ENCODE results near the gene RNF130. TPM values are rescaled to one million over a fixed set of nuclear protein-coding genes. Genes with fewer than 3 reads are reported as not detected.

The RNF130 gene
- total and polyA plus RNA-seq, 9 of the 15 experiments (the other 6 are each of a cell fraction or from before 2014, with no cell fraction given) = 5.8 to 39.4 (median 27.1) TPM

DNA sequence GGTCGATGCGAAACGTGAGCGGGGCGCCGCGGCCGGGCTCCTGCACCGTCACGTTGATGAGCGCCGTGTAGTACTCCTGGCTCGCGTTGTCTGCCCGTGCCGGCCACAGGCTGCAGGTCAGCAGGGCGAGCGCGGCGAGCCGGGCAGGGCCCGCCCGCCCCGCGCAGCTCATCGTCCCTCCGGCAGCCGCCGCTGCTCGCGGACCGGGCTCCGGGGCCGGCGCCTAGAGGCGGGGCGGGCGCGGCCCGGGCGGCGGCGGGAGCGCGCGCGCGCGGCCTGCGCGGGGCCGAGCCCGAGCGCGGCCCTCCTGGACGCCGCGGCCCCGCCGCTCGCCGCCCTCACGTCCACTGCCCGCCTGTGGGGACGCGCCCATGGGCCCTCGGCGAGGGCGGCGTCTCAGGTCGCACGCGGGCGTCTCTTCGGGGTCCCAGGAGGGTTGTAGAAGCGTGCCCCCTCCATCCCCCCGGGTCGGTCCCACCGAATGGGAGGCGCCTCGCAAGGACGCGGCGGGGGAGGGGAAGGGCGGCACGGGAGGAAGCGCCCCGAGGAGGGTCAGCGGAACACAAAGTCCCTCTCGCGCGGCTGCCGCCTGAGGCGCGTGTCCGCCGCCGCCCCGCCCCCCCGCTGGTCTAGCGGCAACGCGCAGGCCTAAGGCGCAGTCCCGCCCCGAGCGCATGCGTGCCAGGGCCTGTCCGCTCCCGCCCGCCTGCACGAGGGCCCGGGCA is at the start of gene RNF130 (continued):
- no peak for TF ChIP-seq ZNF830 (CRISPR knock-in tag; IDR thresholded peaks at IDR 0.05)
- TF ChIP-seq, protein P1, sequence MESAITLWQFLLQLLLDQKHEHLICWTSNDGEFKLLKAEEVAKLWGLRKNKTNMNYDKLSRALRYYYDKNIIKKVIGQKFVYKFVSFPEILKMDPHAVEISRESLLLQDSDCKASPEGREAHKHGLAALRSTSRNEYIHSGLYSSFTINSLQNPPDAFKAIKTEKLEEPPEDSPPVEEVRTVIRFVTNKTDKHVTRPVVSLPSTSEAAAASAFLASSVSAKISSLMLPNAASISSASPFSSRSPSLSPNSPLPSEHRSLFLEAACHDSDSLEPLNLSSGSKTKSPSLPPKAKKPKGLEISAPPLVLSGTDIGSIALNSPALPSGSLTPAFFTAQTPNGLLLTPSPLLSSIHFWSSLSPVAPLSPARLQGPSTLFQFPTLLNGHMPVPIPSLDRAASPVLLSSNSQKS (CRISPR knock-in tag; IDR thresholded peaks at IDR 0.05) = no peak
- TF ChIP-seq CBFA2T3 (IDR thresholded peaks at IDR 0.05) = 0 out of 2 replicates have a peak, but pooled peaks have one; percentile 5
- TF ChIP-seq RERE (CRISPR knock-in tag; IDR thresholded peaks at IDR 0.05; ENCODE audit: borderline replicate concordance) = peak; percentile 98
- TF ChIP-seq ZBTB5 (IDR thresholded peaks at IDR 0.05) = no peak
- TF ChIP-seq, protein P2, sequence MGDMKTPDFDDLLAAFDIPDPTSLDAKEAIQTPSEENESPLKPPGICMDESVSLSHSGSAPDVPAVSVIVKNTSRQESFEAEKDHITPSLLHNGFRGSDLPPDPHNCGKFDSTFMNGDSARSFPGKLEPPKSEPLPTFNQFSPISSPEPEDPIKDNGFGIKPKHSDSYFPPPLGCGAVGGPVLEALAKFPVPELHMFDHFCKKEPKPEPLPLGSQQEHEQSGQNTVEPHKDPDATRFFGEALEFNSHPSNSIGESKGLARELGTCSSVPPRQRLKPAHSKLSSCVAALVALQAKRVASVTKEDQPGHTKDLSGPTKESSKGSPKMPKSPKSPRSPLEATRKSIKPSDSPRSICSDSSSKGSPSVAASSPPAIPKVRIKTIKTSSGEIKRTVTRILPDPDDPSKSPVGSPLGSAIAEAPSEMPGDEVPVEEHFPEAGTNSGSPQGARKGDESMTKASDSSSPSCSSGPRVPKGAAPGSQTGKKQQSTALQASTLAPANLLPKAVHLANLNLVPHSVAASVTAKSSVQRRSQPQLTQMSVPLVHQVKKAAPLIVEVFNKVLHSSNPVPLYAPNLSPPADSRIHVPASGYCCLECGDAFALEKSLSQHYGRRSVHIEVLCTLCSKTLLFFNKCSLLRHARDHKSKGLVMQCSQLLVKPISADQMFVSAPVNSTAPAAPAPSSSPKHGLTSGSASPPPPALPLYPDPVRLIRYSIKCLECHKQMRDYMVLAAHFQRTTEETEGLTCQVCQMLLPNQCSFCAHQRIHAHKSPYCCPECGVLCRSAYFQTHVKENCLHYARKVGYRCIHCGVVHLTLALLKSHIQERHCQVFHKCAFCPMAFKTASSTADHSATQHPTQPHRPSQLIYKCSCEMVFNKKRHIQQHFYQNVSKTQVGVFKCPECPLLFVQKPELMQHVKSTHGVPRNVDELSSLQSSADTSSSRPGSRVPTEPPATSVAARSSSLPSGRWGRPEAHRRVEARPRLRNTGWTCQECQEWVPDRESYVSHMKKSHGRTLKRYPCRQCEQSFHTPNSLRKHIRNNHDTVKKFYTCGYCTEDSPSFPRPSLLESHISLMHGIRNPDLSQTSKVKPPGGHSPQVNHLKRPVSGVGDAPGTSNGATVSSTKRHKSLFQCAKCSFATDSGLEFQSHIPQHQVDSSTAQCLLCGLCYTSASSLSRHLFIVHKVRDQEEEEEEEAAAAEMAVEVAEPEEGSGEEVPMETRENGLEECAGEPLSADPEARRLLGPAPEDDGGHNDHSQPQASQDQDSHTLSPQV (IDR thresholded peaks at IDR 0.05) = 0 out of 2 replicates have a peak, but pooled peaks have one; percentile 86
- peak; percentile 37; the same call in 1 of the 2 replicates for TF ChIP-seq CEBPG (CRISPR knock-in tag; IDR thresholded peaks at IDR 0.05)
- no peak for TF ChIP-seq CEBPG (tag; conservative IDR thresholded peaks at IDR 0.05 in 1 of 2, IDR thresholded peaks at IDR 0.05 in 1 of 2)
- TF ChIP-seq, protein P3, sequence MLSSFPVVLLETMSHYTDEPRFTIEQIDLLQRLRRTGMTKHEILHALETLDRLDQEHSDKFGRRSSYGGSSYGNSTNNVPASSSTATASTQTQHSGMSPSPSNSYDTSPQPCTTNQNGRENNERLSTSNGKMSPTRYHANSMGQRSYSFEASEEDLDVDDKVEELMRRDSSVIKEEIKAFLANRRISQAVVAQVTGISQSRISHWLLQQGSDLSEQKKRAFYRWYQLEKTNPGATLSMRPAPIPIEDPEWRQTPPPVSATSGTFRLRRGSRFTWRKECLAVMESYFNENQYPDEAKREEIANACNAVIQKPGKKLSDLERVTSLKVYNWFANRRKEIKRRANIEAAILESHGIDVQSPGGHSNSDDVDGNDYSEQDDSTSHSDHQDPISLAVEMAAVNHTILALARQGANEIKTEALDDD (IDR thresholded peaks at IDR 0.05) = no peak
- peak; percentile 84 for TF ChIP-seq BHLHE40 (IDR thresholded peaks at IDR 0.05; ENCODE audit: low read length)
- TF ChIP-seq ZBTB8A (IDR thresholded peaks at IDR 0.05; ENCODE audit: partially characterized antibody) = no peak
- no peak for TF ChIP-seq GTF2A2 (tag; IDR thresholded peaks at IDR 0.05)
- peak; percentile 89 for TF ChIP-seq ZBTB17 (CRISPR knock-in tag; IDR thresholded peaks at IDR 0.05)
